RKO (cell line): ENCODE data around the gene NAA50.
A peak's percentile ranks its signal among the peaks of the same experiment; 100 is the strongest.

Source experiments
- DNase-seq: peaks from one replicate; pipeline ENCODE4 v3.0.0-alpha.2; 2016; ENCODE audit warnings: low spot score

The NAA50 gene

GRCh38 chr3:113741620-113742019, 4.4 kb downstream of the NAA50 start:
- peak; percentile 60 for DNase-seq

GRCh38 chr3:113741086-113741485, 5.0 kb downstream of the NAA50 start:
- DNase-seq = no peak

- peak; percentile 78 for DNase-seq
Observed at GRCh38 chr3:113736548-113737089, 9.4 kb downstream of the NAA50 start.

GRCh38 chr3:113731694-113732093, 14.4 kb downstream of the NAA50 start:
- DNase-seq = no peak

GRCh38 chr3:113730550-113730949, 15.5 kb downstream of the NAA50 start:
- no peak for DNase-seq

GRCh38 chr3:113728661-113729060, 17.4 kb downstream of the NAA50 start:
- DNase-seq = no peak

GRCh38 chr3:113721636-113722035, 24.4 kb downstream of the NAA50 start:
- DNase-seq = no peak

- no peak for DNase-seq
Observed at GRCh38 chr3:113719758-113720157, 26.3 kb downstream of the NAA50 start.

GRCh38 chr3:113719294-113719693, 26.8 kb downstream of the NAA50 start:
- no peak for DNase-seq

- DNase-seq = no peak
Observed at GRCh38 chr3:113717818-113718217, 28.2 kb downstream of the NAA50 start.

- no peak for DNase-seq
Observed at GRCh38 chr3:113717308-113717707, 28.7 kb downstream of the NAA50 start.

- DNase-seq = no peak
Observed at GRCh38 chr3:113714702-113715101, 31.3 kb downstream of the NAA50 start.

- peak; percentile 48 for DNase-seq
Observed at GRCh38 chr3:113712129-113712528, 33.9 kb downstream of the NAA50 start.

GRCh38 chr3:113707835-113708234, 38.2 kb downstream of the NAA50 start:
- DNase-seq = no peak

GRCh38 chr3:113698956-113699355, 47.1 kb downstream of the NAA50 start:
- no peak for DNase-seq

GRCh38 chr3:113698213-113698742, 47.8 kb downstream of the NAA50 start:
- DNase-seq = no peak

- DNase-seq = peak; percentile 31
Observed at GRCh38 chr3:113697500-113698090, 48.5 kb downstream of the NAA50 start.

GRCh38 chr3:113696658-113697499, 49.2 kb downstream of the NAA50 start:
- peak; percentile 99 for DNase-seq

- DNase-seq = peak; percentile 75
Observed at GRCh38 chr3:113695786-113696645, 50.0 kb downstream of the NAA50 start, which contains the start of gene USF3. TSS of gene USF3 (minus strand) at chr3:113696642. CDS start at chr3:113674878, 21,764 bp downstream.

- DNase-seq = no peak
Observed at GRCh38 chr3:113695431-113695785, 50.6 kb downstream of the NAA50 start.

GRCh38 chr3:113690482-113690881, 55.6 kb downstream of the NAA50 start:
- DNase-seq = no peak
